LoVo (cell line): ENCODE measurements around the gene NDUFA13.

Source experiments
- DNase-seq: peaks from one replicate; pipeline ENCODE4 v3.0.0-alpha.2; 2016; ENCODE audit warnings: low spot score

NDUFA13 gene

GRCh38 chr19:19548915-19549759 is 33.1 kb downstream of the NDUFA13 start:
- DNase-seq = no peak

GRCh38 chr19:19549804-19550464 is 33.9 kb downstream of the NDUFA13 start:
- no peak for DNase-seq

GRCh38 chr19:19550485-19550929 is 34.5 kb downstream of the NDUFA13 start:
- DNase-seq = no peak

DNA sequence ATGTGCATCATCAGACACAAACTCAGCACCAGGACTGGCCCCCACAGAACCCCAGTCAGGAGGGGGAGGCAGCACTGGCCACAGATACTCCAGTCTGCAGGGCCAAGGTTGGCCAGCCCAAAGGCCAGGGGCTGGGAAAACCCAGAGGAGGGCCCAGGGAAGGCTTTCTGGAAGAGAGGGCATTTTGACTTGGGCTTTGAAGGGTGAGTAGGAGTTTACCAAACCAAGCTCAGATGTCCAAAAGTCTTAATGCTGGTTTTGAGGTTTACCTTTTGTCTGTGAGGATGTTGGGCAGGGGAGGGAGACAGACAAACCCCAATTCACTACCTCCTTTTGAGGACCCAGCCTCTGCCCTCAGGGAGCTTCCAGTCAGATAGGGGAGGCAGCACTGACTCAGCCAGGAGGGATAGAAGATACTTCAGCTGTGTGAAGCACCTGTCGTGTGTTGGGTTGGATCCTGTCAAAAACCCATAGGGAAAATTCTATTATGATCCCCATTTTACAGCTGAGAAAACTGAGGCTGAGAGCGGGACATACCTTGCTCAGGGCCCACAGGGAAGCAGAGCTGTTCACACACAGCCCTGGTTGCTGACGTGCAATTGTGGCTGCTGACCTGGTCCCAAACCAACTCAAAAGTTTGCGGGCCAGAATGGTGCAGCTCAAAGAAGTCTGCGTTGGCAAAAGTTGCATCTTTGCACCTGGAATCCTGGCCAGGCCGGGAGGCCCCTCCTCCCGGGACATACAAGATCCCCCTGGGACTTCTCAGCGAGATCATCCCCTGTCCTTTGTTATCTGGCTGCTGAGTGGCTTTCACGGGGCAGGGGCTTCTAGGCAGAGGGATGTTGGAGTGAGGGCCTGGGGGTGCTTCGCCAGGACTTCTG is 35.2 kb downstream of the NDUFA13 start:
- DNase-seq = no peak

- no peak for DNase-seq
Observed at GRCh38 chr19:19551853-19552192, 35.8 kb downstream of the NDUFA13 start.

- peak; percentile 25 for DNase-seq
Observed at GRCh38 chr19:19552798-19553197, 36.8 kb downstream of the NDUFA13 start.

DNA sequence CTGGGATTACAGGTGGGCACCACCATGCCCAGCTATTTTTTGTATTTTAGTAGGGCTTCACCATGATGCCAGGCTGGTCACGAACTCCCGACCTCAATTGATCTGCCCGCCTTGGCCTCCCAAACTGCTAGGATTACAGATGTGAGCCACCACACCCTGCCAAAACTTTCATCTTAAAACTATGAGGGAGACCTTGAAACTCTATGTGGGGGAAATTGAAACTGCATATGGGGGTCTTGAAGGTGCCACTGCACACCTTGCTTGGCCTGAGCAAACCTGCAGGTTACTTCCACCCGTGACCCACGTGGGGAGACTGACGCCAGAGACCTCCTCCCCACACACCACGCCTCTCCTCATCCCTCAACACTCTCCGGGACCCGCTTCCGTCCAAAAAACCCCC is 37.6 kb downstream of the NDUFA13 start:
- DNase-seq = no peak

GRCh38 chr19:19554074-19555023 is 38.3 kb downstream of the NDUFA13 start:
- peak; percentile 44 for DNase-seq

GRCh38 chr19:19558055-19558454 is 42.0 kb downstream of the NDUFA13 start:
- DNase-seq = no peak

GRCh38 chr19:19558636-19559035 is 42.6 kb downstream of the NDUFA13 start:
- DNase-seq = no peak

GRCh38 chr19:19559931-19560330 is 43.9 kb downstream of the NDUFA13 start:
- DNase-seq = no peak

DNA sequence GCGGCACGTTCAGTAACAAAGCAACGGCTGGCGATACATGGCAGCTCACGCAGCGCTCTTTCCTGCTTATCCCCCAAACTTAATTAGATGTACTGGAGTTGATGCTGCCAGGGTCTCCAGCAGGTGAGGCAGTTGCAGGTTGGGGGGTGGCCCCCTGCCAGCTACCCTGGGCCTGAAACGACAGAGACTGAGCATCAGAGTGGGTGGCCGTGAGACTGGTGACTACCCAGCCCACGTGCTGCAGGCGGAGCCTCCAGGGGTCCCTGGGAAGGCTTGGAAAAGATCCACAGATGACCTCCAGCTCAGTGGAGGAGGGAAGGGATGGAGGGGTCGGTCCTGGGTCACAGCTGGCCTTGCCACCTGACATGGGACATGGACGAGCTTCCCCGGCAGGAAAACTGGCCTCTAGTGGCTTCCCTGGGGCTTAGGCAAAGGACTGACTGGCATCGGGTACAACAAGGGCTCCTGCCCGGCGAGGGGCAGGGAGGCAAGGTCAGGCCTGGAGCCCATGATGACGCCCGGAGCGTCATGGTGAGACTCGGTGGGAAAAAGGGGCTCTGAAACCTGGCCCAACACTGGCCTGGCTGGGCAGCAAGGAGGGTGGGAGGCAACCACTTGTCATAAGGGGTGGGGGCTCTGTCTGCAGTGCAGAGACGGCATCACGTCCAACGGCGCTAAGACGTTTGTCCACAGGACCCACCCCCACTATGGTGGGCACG is 46.1 kb downstream of the NDUFA13 start:
- DNase-seq = no peak

- no peak for DNase-seq
Observed at GRCh38 chr19:19562665-19563347, 46.8 kb downstream of the NDUFA13 start.

DNA sequence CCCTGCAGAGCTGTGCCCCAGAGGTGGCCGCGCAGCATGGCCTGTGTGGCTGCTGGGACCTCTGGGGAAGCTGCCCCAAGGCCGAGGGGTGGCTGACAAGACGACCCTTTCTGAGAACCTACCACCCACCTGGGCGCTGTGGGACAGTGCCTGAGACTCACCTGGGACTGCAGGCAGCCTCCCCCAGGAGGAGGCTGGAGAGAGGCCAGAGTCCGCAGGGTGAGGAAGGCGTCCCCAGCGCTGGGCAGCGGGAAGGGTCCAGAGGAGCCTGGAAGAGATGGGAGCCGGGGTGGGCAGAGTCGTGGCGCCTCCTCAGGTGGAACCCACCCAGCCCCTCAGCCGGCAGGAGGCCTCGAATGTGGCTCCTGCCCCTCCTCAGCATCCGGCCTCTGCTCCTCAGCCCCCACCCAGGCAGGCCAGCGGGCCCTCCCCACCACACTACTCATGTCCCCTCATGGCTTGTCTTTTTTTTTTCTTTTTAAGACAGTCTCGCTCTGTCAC is 47.4 kb downstream of the NDUFA13 start:
- DNase-seq = no peak

GRCh38 chr19:19566306-19566705 is 50.3 kb downstream of the NDUFA13 start:
- no peak for DNase-seq

DNA sequence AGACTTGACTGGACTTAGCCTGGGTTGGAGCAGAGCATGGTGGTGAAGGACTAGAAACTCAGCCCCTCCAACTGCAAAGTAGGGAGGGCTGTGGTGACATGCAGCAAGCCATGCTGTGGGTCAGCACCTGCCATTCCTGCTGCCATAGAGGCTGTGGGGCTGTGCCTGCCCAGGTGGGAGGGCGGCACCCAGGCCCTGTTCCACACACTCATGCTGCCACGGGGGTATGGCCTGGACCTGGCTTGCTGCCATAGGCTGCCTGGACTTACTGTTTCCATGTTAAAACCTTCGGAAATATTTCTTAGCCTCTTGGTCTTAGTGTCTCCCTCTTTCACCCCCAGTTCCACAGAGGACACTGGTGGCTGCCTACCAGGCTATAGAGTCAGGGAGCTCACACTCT is 51.4 kb downstream of the NDUFA13 start:
- no peak for DNase-seq

GRCh38 chr19:19568802-19569756 is 53.1 kb downstream of the NDUFA13 start:
- DNase-seq = no peak

GRCh38 chr19:19570571-19570970 is 54.5 kb downstream of the NDUFA13 start:
- DNase-seq = no peak
